OCI-LY1 (cell line): ENCODE measurements around the gene ADH1B.

Experiments used
- CTCF ChIP-seq: fragments of 200-600 bp; sonication (generic), shearing (Covaris generic); IDR thresholded peaks from 2 replicates; pipeline ENCODE4 v1.5.1; 2017; ENCODE audit warnings: mild to moderate bottlenecking, antibody characterized with exemption, low read length, moderate library complexity, mixed read lengths
- EZH2 ChIP-seq: fragments of 200-600 bp; sonication (generic), shearing (Covaris generic); IDR thresholded peaks from 2 replicates; pipeline ENCODE4 v1.8.0; 2017; ENCODE audit warnings: borderline replicate concordance, mixed run types, mild to moderate bottlenecking, antibody characterized with exemption, low read length, moderate library complexity, mixed read lengths

GRCh38 chr4:99275050-99275449 is 46.2 kb downstream of the ADH1B start:
- TF ChIP-seq CTCF = no peak
- no peak for TF ChIP-seq EZH2
